ENCODE data around the gene PAIP2B.
"Not testable (repeated sequence)": the region's sequence is repeated elsewhere in the genome, so short reads cannot be mapped to it uniquely, and the experiment has no call there.

The PAIP2B gene

DNA sequence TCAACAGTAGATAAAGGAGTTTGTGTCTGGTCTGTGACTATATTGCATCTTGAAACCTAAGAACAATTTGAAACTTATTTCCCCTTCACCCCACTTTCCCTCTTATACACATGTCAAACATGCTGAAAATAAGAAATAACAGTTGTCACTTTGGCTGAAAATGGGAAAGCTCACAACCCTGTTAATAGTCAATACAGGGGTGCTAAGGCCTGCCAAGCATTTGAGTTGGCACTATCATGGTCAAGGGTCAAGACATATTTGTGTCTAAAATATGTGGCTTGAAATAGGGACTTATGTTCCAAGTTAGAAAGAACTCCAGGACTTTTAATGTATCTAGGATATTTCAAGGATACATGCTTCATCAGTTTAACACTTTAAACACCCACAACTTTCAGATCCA, 20.6 kb downstream of the PAIP2B start:
- Mint-ChIP-seq H3K36me3 (peaks cover 2 to 7% of the 10 kb centered on the region in 2 donors), H3K4me1 (peaks cover 0 to 2% of the 10 kb centered on the region in 2 donors), H3K9me3 (no peaks in the 10 kb centered on the region), H3K27me3 (no peaks in the 10 kb centered on the region), H3K4me3 (no peak overlapping the region), H3K27ac (no peak overlapping the region)
- no peak for ATAC-seq (replicated peaks)
- no peak for DNase-seq

DNA sequence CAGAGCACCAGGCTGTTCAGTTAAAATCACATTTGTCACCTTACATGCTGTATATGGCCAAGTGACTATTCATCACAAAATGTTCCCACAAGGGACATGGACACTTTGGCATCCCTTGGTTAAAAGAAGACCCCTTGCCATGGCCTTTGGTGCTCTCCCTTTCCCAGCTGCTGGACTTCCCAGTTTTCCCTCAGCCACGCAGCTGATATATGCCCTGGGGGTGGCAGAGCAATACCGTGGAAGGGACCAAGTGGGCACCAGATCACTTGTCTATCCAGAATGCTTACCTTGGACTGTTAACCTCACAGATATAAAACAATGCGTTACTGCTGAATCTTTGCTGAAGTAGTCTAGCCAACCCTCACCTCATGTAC, 35.3 kb downstream of the PAIP2B start:
- ATAC-seq (replicated peaks) (no peak), DNase-seq (no peak)
- H3K27ac Mint-ChIP-seq = no peak overlapping the region
- no peaks in the 10 kb centered on the region for H3K4me1 Mint-ChIP-seq
- H3K9me3 Mint-ChIP-seq = peaks cover 6 to 11% of the 10 kb centered on the region in 2 donors
- peaks cover 13 to 17% of the 10 kb centered on the region in 2 donors for H3K36me3 Mint-ChIP-seq
- H3K27me3 Mint-ChIP-seq = no peaks in the 10 kb centered on the region
- no peak overlapping the region for H3K4me3 Mint-ChIP-seq

DNA sequence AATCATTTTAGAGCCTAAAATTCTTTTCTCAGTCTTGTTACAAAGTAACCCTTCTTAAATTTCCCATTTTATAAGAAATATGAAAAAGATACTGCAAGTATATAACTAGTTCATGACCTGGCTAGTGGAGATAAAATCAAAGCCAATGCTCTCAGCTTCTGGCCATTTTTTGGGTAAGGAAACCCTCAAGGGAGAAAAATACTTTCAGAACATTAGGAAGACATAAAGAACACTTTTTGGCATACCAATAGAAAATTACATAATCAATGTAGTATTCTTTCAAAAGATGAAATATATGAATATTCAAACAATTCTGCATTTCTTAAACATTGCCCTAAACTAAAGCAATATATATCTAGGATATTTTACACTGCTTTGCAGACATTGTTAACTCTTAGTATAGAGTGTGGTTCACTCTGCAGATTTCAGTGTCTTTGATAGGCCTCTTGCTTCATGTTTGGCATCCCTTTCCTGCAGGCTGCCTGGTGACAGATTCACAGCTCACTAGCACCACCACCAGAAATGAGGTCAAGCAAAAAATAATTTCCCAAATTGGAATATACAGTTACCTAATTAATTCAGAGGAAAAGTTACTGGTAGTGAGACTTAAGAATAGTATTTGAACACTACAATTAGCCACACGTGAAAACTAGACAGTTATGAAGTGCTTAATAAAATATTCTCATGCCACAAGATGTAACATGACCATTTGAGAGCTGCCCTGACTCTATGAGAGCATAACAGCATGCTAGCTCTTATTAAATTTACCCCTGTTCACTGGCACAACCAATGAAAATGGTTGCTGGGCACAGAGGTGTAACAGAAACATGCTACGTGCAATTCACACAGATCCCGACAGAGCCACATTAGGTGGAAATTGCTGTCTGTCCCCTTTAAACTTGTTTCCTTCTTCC, 36.0 kb downstream of the PAIP2B start:
- H3K4me1 Mint-ChIP-seq = no peaks in the 10 kb centered on the region

DNA sequence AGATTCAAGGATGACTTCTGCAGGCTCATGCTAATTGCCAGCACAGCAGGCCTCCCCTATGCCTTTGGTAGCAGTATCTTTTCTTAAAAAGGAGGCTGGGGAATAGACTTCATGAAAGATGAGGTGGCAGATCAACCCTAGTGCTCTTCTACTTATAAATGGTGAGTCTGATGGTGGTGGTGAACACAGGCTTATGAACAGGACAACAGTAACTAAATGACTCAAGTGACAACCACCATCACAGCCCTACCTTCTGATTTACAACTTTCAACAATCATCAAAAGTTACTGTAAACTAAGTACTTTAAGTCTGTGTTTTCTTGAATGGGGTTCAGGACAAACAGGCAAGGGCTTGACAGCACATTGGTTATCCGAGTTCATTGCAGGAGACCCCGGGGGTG, 39.3 kb downstream of the PAIP2B start:
- H3K27me3 Mint-ChIP-seq = no peaks in the 10 kb centered on the region
- peaks cover 0 to 9% of the 10 kb centered on the region in 2 donors for H3K36me3 Mint-ChIP-seq
- H3K4me3 Mint-ChIP-seq = no peak overlapping the region
- DNase-seq = no peak
- no peak overlapping the region for H3K27ac Mint-ChIP-seq
- ATAC-seq (replicated peaks) = no peak
- H3K9me3 Mint-ChIP-seq = no peaks in the 10 kb centered on the region
- H3K4me1 Mint-ChIP-seq = no peaks in the 10 kb centered on the region

More for the DNA sequence above, 36.0 kb downstream of the PAIP2B start:
- H3K27ac Mint-ChIP-seq = no peak overlapping the region
- H3K36me3 Mint-ChIP-seq = peaks cover 7 to 11% of the 10 kb centered on the region in 2 donors
- H3K27me3 Mint-ChIP-seq = no peaks in the 10 kb centered on the region
- ATAC-seq (replicated peaks) (no peak), DNase-seq (no peak)
- H3K4me3 Mint-ChIP-seq = no peak overlapping the region
- H3K9me3 Mint-ChIP-seq = peaks cover 6% of the 10 kb centered on the region in 2 donors

DNA sequence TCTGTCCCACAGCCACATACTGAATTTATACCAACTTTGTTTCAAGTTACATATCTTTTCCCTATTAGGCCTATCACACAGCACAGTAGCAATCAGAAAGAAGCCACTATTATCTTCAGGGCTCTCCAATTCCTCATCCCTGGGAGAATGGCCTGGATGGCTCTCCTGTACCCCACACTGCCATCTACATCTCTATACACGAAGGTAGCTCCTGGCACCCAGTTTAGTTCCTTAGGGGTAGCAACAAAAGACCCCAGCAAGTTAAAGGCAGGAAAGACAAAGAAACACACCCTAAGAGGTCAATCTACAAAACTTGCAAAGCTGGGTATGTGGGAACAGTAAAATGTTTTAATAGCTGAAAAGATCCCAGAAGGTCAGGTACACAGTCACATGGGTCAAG, 39.9 kb downstream of the PAIP2B start:
- Mint-ChIP-seq H3K4me3 (no peak overlapping the region), H3K9me3 (no peaks in the 10 kb centered on the region), H3K4me1 (no peaks in the 10 kb centered on the region), H3K27ac (no peak overlapping the region), H3K27me3 (no peaks in the 10 kb centered on the region), H3K36me3 (peaks cover 0 to 9% of the 10 kb centered on the region in 2 donors)
- DNase-seq (no peak), ATAC-seq (replicated peaks) (no peak)

DNA sequence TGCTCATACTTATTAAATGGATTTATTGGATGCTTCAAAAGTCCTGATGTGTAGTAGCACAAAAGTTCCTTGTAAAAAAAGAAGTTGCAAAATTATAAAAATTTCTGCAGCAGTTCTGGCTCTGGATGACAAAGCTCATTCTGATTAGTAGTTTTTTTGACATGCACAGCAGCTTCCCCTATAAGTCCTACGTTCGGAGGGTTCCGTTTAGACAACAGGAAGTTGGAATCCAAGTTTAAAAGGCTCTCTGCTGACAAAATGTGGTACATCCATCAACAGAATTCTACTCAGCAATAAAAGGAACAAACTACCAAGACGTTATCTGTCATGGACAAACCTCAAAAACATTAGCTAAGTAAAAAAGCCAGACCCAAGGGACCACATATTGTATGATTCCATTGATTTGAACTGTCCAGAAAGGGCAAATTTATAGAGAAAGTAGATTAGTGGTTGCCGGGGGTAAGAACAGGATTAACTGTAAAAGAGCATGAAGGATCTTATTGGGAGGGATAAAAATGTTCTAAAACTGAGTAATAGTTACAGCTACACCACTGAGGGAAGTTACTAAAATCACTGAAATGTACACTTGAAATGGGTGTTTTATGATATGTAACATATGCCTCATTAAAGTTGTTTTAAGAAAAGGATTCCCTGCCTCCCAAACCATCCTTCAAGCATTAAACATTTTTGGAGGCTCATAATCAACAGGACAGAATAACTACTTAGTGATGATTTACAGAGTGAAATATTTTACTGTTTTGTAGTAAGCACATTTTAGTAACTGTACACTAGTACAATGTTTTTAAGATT, 43.4 kb downstream of the PAIP2B start:
- H3K27me3 Mint-ChIP-seq, H3K4me1 Mint-ChIP-seq, DNase-seq, H3K9me3 Mint-ChIP-seq, H3K27ac Mint-ChIP-seq, H3K4me3 Mint-ChIP-seq, H3K36me3 Mint-ChIP-seq: not testable (repeated sequence)
- ATAC-seq (replicated peaks) = peak; percentile 42 to 59

DNA sequence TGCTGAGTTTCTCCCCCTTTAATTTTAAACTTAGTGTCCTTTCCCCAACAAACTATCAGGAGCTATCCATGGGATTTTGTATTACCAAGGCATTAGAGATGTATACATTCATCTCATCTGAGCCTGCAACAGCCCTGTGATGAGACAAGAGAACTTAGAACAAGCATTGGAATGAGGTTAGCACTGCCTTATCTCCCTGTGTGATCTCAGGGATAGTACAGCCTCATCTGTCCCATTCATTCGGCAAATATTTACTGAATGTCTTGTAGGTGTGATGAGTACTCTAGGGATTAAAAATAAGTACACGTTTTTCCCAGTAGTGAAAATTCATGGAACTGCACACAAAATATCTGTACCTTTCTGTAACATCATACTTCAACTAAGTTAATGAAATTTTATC, 45.6 kb downstream of the PAIP2B start:
- H3K36me3 Mint-ChIP-seq = peaks cover 0 to 4% of the 10 kb centered on the region in 2 donors
- no peak overlapping the region for H3K4me3 Mint-ChIP-seq
- peaks cover under 1 to 1% of the 10 kb centered on the region in 2 donors for H3K27me3 Mint-ChIP-seq
- no peaks in the 10 kb centered on the region for H3K4me1 Mint-ChIP-seq
- no peaks in the 10 kb centered on the region for H3K9me3 Mint-ChIP-seq
- DNase-seq (no peak), ATAC-seq (replicated peaks) (no peak)
- H3K27ac Mint-ChIP-seq = no peak overlapping the region

DNA sequence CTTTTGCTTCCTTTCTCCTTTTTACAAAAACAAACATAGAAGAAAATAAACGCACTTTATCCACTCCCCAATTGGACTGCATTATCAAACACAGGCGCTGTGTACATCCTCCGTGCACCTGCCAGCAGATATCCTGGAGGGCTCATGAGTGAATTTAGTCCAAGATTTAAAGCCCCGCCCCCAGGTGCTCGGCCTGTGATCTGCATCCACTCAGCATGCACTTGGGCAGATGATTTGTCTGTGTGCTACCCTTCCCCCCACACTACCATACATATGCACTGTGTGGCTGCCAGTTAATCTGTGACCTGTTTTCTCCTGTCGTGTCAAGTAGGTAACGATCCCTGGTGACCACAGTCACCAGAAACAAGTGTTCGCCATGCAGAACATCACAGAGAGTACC, 48.1 kb downstream of the PAIP2B start:
- not testable (repeated sequence) for H3K9me3 Mint-ChIP-seq; DNase-seq; H3K36me3 Mint-ChIP-seq; H3K4me1 Mint-ChIP-seq; H3K27me3 Mint-ChIP-seq; H3K4me3 Mint-ChIP-seq; H3K27ac Mint-ChIP-seq; ATAC-seq (replicated peaks)

DNA sequence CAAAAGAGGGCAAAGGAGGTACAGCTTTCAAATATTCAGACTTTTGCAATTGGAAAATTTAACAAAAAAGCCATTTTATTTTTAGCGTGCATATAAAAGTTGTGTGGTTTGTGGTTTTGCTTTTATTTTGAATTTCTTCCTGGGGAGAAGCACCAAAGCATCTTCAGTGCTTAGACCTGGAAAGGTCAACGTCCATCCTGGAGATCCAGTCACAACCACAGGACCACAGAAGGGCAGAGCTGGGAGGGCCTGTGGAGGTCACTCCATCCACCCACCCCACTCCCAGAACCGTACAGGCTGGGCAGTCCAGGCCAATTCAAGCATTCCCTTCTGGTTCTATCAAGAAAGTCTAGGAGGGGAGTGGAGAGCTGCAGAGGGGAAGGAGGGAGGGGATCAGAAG, 52.7 kb downstream of the PAIP2B start:
- no peak overlapping the region for H3K4me3 Mint-ChIP-seq
- DNase-seq = no peak
- H3K27me3 Mint-ChIP-seq = peaks cover 6 to 7% of the 10 kb centered on the region in 2 donors
- no peak overlapping the region for H3K27ac Mint-ChIP-seq
- peaks cover 4 to 12% of the 10 kb centered on the region in 2 donors for H3K4me1 Mint-ChIP-seq
- ATAC-seq (replicated peaks) = no peak
- H3K9me3 Mint-ChIP-seq = no peaks in the 10 kb centered on the region
- H3K36me3 Mint-ChIP-seq = no peaks in the 10 kb centered on the region

DNA sequence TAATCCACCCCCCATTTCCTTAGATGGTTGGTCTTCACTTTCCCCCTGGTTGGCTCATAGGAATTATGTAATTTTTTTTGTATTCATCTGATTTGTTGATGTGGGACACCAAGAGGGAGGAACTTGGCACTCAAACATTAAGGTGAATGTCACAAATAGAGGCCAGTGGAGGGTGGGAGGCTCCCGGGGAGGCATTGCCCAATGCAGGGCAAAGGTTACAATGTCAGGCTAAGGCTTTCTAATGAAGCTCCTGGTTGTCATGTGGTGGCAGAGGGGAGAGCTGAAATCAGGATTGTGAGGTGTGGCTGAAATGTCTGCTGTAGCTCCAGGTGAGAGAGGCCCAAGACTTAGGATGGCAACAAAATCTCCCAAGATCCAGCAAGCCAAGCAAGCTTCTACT, 53.8 kb downstream of the PAIP2B start:
- ATAC-seq (replicated peaks) (no peak), DNase-seq (no peak)
- H3K4me1 Mint-ChIP-seq = peaks cover 4 to 12% of the 10 kb centered on the region in 2 donors
- H3K27ac Mint-ChIP-seq = no peak overlapping the region
- H3K9me3 Mint-ChIP-seq = no peaks in the 10 kb centered on the region
- peaks cover 6 to 7% of the 10 kb centered on the region in 2 donors for H3K27me3 Mint-ChIP-seq
- H3K36me3 Mint-ChIP-seq = no peaks in the 10 kb centered on the region
- H3K4me3 Mint-ChIP-seq = no peak overlapping the region

DNA sequence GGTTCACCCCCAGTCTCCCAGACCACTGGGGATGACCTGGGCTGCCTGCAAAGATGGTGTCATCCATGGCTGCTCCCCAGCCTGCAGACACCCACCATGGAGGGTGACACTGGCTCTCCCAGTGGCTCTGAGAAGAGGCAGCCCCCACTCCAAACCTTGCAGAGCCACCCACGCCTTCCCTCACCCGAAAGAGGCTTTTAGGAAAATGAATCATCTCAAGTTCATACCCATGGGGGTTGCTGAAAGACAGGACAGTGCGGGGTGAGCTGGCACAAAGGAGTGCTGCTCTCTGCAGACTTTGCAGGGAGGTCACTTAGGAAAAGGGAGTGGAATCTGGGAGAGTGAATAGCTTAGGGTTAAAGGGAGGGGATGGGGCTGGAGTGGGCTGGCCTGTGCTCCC, 60.1 kb downstream of the PAIP2B start:
- no peaks in the 10 kb centered on the region for H3K9me3 Mint-ChIP-seq
- H3K36me3 Mint-ChIP-seq = no peaks in the 10 kb centered on the region
- H3K4me1 Mint-ChIP-seq = no peaks in the 10 kb centered on the region
- H3K4me3 Mint-ChIP-seq = no peak overlapping the region
- no peak for DNase-seq
- H3K27ac Mint-ChIP-seq = no peak overlapping the region
- no peak for ATAC-seq (replicated peaks)
- peaks cover 12 to 13% of the 10 kb centered on the region in 2 donors for H3K27me3 Mint-ChIP-seq

DNA sequence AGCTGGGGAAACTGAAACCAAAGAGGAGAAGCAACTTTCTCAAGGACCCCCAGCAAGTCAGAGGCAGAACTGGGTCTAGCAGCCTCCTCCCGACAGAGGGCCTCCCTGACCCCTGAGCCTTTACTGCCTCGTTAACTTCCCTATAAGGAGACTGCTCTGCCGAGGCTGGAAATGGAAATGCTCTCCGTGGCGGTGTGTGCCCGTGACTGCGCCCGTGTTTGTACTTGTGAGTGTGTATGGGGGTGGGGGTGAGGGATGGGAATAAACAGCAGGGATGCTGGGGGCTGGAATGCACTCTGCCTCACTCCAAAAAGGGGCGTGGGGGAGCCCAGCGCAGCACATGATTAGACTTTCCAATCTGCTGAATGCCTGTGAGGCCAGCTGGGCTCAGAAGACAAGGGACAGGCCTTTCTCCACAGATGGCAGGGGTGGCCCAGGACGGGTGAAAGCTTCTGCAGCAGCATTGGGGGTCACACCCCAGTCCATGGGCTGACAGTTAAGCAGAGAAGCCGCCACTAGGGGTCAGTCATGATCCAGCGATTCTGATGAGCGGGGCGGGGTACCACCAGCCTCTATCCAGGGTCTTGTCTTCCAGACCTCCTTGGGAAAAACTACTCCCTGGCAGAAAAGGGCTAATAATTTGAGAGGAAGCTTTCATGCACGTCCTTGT, 69.6 kb downstream of the PAIP2B start:
- H3K4me3 Mint-ChIP-seq = peak overlapping the region in 1 of 2 donors; percentile 19
- no peaks in the 10 kb centered on the region for H3K9me3 Mint-ChIP-seq
- peaks cover 12 to 16% of the 10 kb centered on the region in 2 donors for H3K27me3 Mint-ChIP-seq
- DNase-seq (peak; percentile 15), ATAC-seq (replicated peaks) (peak; percentile 90 to 92)
- H3K27ac Mint-ChIP-seq = no peak overlapping the region
- H3K4me1 Mint-ChIP-seq = peaks cover 7 to 10% of the 10 kb centered on the region in 2 donors
- H3K36me3 Mint-ChIP-seq = peaks cover 0 to 3% of the 10 kb centered on the region in 2 donors

DNA sequence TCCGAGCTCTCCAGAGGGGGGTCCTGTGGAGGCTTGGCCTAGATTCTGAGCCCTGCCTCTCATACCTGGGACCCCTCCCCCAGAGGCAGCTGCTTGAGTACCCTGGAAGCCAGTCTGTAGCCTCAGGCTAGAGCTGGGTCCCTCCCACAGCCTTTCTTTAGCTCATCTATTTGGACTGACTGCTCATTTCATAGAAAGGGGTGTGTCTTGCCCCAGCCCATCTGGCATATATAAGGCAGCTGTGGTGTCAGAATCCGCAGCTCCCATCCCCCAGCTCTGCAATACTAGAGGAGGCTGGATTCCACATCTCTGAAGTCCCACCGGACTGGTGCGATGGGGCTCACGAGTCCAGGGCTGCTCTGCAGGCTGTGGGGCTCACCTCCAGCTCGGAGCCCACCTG, 70.3 kb downstream of the PAIP2B start:
- H3K27ac Mint-ChIP-seq = no peak overlapping the region
- DNase-seq (no peak), ATAC-seq (replicated peaks) (no peak)
- peaks cover 0 to 8% of the 10 kb centered on the region in 2 donors for H3K36me3 Mint-ChIP-seq
- no peak overlapping the region for H3K4me3 Mint-ChIP-seq
- H3K9me3 Mint-ChIP-seq = no peaks in the 10 kb centered on the region
- H3K27me3 Mint-ChIP-seq = peaks cover 12 to 13% of the 10 kb centered on the region in 2 donors
- H3K4me1 Mint-ChIP-seq = peaks cover 7 to 10% of the 10 kb centered on the region in 2 donors

DNA sequence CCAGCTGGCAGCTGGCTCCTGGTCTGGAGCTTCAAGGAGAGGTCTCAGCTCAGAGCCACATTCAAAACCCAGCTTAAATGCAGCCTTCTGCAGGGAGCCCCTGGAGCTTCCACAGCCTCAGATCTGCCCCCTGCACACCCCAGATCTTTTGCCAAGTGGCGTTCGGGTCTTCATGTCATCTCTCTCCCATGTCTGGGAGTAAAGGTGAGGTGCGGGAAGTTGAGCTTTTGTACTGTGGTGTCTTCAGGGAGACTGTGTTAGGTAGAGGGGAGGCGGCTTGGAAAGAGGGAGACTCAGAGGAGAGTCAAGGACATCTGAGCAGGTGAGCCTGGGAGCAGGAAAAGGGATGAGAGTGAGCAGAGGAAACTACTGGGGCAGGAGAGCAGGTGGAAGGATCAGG, 71.1 kb downstream of the PAIP2B start:
- Mint-ChIP-seq H3K36me3 (peaks cover 0 to 8% of the 10 kb centered on the region in 2 donors), H3K4me3 (no peak overlapping the region), H3K9me3 (no peaks in the 10 kb centered on the region), H3K27me3 (peaks cover 12 to 13% of the 10 kb centered on the region in 2 donors), H3K27ac (no peak overlapping the region), H3K4me1 (peaks cover 7 to 10% of the 10 kb centered on the region in 2 donors)
- DNase-seq (no peak), ATAC-seq (replicated peaks) (no peak)
